Fibroblast of villous mesenchyme (primary cell): ENCODE measurements around the gene CHERP. TPM values are rescaled to one million over a fixed set of nuclear protein-coding genes. Genes with fewer than 3 reads are reported as not detected.
A peak's percentile ranks its signal among the peaks of the same experiment; 100 is the strongest.
"Not testable (repeated sequence)": the region's sequence is repeated elsewhere in the genome, so short reads cannot be mapped to it uniquely, and the experiment has no call there.

ENCODE experiments used
- DNase-seq: peaks from one replicate; pipeline ENCODE4 v3.0.0-alpha.2; 2010; ENCODE audit warnings: low read depth
- H3K4me3 ChIP-seq: 2 replicates; pipeline ENCODE4 v1.5.1; 2011; ENCODE audit warnings: low read depth, mild to moderate bottlenecking, low read length
- CTCF ChIP-seq: IDR thresholded peaks from 2 replicates; pipeline ENCODE4 v1.5.1; 2012; ENCODE audit warnings: low read depth, mild to moderate bottlenecking, low read length; ENCODE audit not compliant: insufficient read depth
- total RNA-seq: library from RNA; depleted of rRNA; stranded (reverse); fragments of >200 nt; gene quantifications from 2 replicates; pipeline ENCODE4 v1.2.3, GENCODE V29; 2012

Gene CHERP
- total RNA-seq, 1 donor: 6.5 TPM

- DNase-seq: peak; percentile 85
- no peak overlapping the region for H3K4me3 ChIP-seq
- TF ChIP-seq CTCF: no peak
These were observed 17.6 kb upstream of the CHERP start for GRCh38 chr19:16559780-16560276.

- no peak for TF ChIP-seq CTCF
- no peak overlapping the region for H3K4me3 ChIP-seq
- DNase-seq: no peak
These were observed 12.5 kb upstream of the CHERP start for GRCh38 chr19:16554776-16555175.

DNA sequence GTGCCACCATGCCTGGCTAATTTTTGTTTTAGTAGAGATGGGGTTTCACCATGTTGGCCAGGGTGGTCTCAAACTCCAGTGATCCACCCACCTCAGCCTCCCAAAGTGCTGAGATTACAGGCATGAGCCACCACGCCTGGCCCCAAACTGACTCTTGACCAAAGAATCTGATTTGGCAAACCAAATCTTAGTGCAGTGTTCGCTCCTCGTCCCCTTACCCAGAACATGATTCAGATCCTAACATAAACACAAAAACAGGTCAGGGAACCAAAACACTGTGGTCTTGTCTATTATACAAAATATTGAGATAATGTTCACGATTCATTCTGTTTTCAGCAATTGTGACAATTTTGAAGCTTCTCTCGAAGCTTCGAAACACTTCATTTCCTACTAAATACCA is 9.7 kb upstream of the CHERP start:
- DNase-seq, H3K4me3 ChIP-seq: not testable (repeated sequence)

GRCh38 chr19:16548956-16549355 is 6.7 kb upstream of the CHERP start:
- no peak overlapping the region for H3K4me3 ChIP-seq
- DNase-seq: no peak
- no peak for TF ChIP-seq CTCF

DNA sequence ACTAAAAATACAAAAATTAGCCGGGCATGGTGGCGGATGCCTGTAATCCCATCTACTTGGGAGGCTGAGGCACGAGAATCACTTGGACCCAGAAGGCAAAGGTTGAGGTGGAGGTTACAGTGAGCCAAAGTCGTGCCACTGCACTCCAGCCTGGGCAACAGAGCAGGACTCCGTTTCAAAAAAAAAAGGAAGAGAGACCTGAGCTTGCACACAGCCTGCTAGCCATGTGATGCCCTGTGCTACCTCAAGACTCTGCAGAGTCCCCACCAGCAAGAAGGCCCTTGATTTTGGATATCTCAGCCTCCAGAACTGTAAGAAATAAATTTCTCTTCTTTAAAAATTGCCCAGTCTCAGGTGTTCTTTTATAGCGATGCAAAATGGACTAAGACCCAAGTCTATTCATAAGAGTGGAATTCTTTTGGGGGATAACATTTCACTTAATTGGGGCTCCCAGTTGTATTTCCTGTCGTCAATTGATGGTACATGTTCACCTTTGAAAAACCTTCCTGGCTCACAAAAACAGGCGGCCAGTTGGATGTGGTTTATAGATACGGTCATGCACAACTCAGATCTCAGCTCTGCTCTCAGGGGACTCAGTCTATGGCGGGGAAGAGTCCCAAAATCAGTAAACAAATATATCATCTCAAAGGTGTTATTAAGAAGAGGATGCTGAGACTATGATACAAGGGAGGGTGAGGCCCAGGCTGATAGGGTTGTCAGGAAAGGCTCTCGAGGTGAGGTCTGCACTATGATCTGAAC is 2.4 kb upstream of the CHERP start:
- no peak for DNase-seq
- no peak for TF ChIP-seq CTCF

DNA sequence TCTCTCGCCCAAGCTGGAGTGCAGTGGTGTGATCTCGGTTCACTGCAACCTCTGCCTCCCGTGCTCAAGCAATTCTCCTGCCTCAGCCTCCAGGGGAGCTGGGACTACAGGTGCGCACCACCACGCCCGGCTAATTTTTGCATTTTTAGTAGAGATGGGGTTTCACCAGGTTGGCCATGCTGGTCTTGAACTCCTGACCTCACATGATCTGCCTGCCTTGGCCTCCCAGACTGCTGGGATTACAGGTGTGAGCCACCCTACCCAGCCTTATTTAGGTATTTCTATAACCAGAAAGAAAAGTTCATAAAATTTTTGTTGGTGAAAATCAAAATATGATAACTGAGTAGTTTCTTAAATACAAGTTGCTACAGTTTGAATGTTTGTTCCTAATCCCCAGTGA is 1.5 kb upstream of the CHERP start:
- not testable (repeated sequence) for DNase-seq, H3K4me3 ChIP-seq

More for the DNA sequence above, 2.4 kb upstream of the CHERP start:
- no peak overlapping the region for H3K4me3 ChIP-seq

GRCh38 chr19:16542910-16543472 is 754 bp upstream of the CHERP start:
- TF ChIP-seq CTCF: no peak
- DNase-seq: peak; percentile 5
- H3K4me3 ChIP-seq: peak overlapping the region; percentile 95

DNA sequence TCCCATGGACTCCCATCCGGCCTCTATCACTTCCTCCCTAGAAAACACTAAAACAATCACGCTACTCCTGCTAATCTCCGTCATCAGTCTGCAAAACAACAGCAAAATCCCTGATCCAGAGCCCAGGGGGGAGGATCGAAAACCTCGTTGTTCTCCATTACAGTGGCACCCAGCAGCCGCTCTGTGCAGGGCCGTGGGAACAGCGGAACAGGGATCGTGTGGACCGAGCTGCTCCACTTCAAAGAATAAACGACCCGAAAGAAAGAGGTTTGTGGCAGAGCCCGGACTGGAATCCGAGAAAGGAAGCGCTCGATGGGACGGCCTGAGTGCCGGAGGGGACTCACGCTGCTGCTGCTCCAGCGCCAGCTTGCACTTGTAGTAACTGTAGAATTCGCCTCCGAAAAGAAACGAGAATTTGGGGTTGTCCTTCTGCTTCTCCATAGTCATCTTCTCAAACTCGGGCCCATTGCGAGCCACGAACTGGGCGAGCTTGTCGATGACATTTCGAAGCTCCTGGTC is 652 bp downstream of the CHERP start:
- peak; percentile 40 for DNase-seq
- peak overlapping the region; percentile 95 for H3K4me3 ChIP-seq
- TF ChIP-seq CTCF: no peak
